SH-SY5Y (cell line): ENCODE measurements around the gene DNM2.

ENCODE experiments used
- GATA2 ChIP-seq: IDR thresholded peaks from 2 replicates; pipeline ENCODE4 v1.6.1; 2011; ENCODE audit warnings: mild to moderate bottlenecking, low read depth, low read length
- GATA3 ChIP-seq: IDR thresholded peaks from 2 replicates; pipeline ENCODE4 v1.6.1; 2011; ENCODE audit warnings: low read depth, mild to moderate bottlenecking, low read length, moderate library complexity

- TF ChIP-seq GATA2 (no peak), GATA3 (no peak)
These were observed 30.5 kb downstream of the DNM2 start for GRCh38 chr19:10748195-10748926.
